ENCODE data around the gene MPRIP.
"Not testable (repeated sequence)": the region's sequence is repeated elsewhere in the genome, so short reads cannot be mapped to it uniquely, and the experiment has no call there.

MPRIP gene

GRCh38 chr17:17175340-17175739 is 133.1 kb downstream of the MPRIP start:
- no peak for DNase-seq

GRCh38 chr17:17175917-17176316 is 133.7 kb downstream of the MPRIP start:
- no peak for DNase-seq

- no peak for DNase-seq
Measured at GRCh38 chr17:17176341-17176740, 134.1 kb downstream of the MPRIP start.

DNA sequence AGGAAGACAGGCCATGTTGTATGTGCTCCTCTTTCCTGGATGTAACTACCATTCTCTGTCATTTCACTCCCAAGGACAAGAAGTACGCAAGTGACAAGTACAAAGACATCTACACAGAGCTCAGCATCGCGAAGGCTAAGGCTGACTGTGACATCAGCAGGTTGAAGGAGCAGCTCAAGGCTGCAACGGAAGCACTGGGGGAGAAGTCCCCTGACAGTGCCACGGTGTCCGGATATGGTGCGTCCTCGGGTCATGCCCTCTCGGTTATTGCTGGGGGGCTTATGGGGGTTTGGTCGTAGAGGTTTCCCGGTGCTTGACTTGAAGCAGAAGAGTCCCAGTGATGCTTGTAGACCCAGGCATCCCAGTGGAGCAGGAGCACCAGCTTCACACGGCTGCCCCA is 134.9 kb downstream of the MPRIP start:
- no peak for DNase-seq

GRCh38 chr17:17179371-17179827 is 137.1 kb downstream of the MPRIP start:
- DNase-seq = no peak

GRCh38 chr17:17180141-17180603 is 137.9 kb downstream of the MPRIP start:
- no peak for DNase-seq

- no peak for DNase-seq
Measured at GRCh38 chr17:17180741-17181525, 138.7 kb downstream of the MPRIP start.

GRCh38 chr17:17181666-17182597 is 139.7 kb downstream of the MPRIP start:
- no peak for DNase-seq

GRCh38 chr17:17182598-17183136 is 140.4 kb downstream of the MPRIP start:
- no peak for DNase-seq

DNA sequence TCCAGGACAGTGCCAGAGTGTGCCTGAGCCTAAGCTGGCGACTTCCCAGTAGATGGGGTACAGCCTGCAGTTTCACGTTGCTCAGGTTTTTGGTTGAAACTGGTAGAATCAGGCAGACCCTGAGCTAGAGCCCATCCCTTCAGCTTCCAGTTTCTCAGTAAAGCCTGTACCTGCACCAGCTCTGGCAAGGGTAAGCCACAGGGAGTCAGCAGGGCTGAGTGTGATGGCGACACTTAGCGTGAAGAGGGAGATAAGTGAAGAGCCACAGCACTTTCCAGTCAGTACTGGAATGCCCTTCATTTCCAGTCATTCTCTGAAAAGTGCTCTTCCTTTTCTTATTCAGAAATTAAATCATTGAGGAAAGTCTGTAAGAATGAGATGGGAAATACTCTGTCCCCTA is 141.5 kb downstream of the MPRIP start:
- no peak for DNase-seq

GRCh38 chr17:17184985-17185757 is 142.9 kb downstream of the MPRIP start:
- not testable (repeated sequence) for DNase-seq

GRCh38 chr17:17186051-17186450 is 143.8 kb downstream of the MPRIP start:
- no peak for DNase-seq

GRCh38 chr17:17186551-17187505 is 144.6 kb downstream of the MPRIP start:
- no peak for DNase-seq

- no peak for DNase-seq
Measured at GRCh38 chr17:17188586-17188985, 146.3 kb downstream of the MPRIP start.

GRCh38 chr17:17189559-17189958 is 147.3 kb downstream of the MPRIP start:
- DNase-seq = no peak

DNA sequence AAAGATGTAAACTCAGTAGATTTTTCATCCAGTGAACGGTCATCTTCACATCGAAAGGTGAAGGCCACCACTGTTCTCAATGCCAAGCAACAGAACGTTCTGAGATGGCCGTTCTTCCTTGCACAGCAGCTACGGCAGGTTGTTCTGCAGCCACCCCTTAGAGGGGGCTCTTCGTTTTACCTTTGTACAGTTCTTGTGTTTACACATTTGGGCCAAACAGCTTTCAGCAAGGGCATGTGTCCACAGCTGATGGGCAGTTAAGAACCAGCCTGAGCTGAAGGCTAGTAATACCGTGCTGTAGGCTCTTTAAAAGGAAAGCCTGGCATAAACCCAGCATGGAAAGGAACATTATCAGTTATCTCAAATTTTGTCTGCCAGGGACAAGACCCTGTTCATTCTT is 147.9 kb downstream of the MPRIP start:
- DNase-seq = peak; percentile 22

DNA sequence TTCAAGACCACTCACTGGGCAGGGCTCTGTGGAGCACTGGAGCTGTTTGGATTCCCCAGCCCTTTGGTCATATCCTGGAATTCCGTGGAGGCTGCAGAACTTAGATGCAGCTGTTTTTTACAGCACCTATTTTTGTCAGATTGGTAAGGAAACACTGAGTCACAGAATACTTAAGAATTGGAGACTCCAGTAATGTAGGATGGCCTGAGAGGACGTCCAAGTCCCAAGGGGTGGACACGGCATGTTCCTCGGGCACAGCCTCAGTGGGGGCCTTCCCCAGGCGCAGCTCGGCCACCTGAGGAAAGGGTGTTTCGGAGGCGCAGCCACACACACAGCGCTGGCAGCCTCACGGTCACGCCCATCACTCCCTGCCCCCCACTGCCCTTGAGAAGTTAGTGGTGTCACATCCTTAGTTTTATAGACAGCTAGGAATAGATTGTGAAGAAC is 149.1 kb downstream of the MPRIP start:
- DNase-seq = no peak

DNA sequence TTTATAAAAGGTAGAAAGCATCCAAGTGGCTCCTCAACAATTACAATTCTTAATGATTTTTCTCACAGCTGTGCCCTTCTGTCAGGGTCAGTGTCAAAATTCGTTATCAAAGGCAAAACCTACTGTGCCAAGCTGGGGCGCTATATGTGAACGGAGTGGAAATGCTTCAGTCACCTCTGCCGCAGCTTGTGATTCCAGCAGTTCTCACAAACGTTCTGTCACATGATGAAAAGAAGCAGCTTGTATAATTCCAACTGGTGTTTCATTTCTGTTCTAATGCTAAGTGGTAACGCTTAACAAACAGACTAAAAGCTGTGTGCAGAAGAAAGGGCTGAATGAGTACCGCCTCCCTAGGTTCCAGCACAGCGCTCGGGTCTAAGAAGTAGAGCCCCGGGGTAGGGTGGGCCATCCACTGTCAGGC is 149.7 kb downstream of the MPRIP start:
- DNase-seq = no peak

- DNase-seq = not testable (repeated sequence)
Measured at GRCh38 chr17:17195466-17195865, 153.2 kb downstream of the MPRIP start.

- peak; percentile 27 for DNase-seq
Measured at GRCh38 chr17:17196776-17197175, 154.5 kb downstream of the MPRIP start.

DNA sequence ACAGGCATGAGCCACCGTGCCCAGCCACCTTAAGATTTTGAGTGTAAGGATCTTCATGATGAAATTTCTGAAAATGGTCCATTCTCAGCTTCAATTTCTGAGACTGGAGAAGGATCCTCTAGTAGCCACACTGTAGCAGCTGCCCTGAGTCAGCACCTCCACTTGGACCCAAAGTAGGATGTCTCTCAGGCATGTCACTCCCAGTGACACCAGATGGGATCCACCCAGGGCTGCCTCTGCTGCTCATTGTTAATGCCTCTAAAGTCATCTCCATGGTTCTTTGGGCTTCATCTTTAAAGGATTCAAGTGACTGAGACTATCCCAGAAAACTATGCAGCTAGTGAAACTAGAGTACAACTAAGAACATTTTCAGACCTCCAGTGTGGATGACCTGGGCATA is 156.0 kb downstream of the MPRIP start:
- no peak for DNase-seq
